HG02623 (cell line): ENCODE measurements around the gene SH2D6.
"Not testable (repeated sequence)": the region's sequence is repeated elsewhere in the genome, so short reads cannot be mapped to it uniquely, and the experiment has no call there.

ENCODE experiments used
- ATAC-seq: cut with Tn5 transposase; IDR thresholded peaks from one replicate; pipeline ENCODE4 v1.9.1; 2021; ENCODE audit warnings: moderate library complexity; ENCODE audit not compliant: unreplicated experiment

The SH2D6 gene

DNA sequence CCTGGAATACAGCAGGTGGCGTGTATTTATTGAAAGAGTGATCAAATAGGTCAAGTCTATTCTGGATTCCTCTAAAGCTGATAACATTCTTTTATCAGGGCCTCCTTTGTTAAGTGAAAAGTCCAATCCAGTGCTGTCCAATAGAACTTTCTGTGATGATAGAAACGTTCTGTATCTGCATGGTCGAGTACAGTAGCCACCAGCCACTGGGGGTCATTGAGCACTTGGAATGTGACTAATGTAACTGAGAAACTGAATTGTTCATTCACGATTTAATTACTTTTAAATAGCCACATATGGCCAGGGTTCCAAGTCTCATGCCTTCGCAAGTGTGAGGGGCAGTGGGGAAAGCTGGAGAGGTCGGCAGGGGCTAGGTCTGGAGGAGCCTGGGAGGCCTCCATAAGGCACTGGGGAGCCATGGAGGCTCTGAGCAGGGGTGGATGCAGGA is 20.5 kb downstream of the SH2D6 start:
- no peak for ATAC-seq

DNA sequence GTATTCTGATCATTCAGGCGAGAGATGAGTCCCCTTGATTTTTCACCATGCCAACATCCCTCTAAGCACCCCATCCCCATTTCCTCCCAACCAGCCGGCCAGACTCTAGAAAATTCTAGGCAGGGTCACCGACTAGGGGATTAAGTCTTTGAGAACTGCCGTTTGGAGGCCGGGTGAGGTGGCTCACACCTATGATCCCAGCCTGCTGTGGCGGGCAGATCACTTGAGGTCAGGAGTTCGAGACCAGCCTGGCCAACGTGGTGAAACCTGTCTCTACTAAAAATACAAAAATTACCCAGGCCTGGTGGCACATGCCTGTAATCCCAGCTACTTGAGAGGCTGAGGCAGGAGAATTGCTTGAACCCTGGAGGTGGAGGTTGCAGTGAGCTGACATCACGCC is 21.1 kb downstream of the SH2D6 start:
- not testable (repeated sequence) for ATAC-seq

DNA sequence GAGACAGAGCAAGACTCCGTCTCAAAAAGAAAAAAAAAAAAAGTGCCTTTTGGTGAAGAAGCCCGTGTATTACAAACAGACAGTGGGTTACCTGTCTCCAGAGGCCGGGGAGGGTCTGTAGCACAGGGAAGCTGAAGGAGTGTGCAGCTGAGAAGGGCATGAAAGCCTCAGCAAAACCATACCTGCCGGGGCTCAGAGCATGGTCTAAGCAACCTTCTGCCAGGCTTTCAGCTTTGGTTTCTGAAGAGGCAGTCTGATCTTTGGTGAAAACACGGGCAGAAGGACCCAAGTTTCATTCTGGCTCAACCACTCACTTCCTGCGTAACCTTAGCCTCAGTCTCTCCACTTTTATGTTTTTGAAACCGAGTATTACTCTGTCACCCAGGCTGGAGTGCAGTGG is 21.5 kb downstream of the SH2D6 start:
- no peak for ATAC-seq

DNA sequence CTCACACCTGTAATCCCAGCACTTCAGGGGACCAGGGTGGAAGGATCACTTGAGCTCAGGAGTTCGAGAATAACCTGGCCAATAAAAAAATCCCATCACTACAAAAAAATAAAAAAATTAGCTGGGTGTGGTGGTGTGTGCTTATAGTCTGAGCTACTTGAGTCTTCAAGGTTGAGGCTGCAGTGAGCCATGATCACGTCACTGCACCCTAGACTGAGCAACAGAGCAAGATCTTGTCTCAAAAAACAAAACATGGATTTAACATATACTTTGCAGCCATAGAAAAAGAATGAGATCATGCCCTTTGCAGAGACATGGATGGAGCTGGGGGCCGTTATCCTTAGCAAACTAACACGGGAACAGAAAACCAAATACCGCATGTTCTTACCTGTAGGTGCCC is 22.2 kb downstream of the SH2D6 start:
- ATAC-seq = no peak

DNA sequence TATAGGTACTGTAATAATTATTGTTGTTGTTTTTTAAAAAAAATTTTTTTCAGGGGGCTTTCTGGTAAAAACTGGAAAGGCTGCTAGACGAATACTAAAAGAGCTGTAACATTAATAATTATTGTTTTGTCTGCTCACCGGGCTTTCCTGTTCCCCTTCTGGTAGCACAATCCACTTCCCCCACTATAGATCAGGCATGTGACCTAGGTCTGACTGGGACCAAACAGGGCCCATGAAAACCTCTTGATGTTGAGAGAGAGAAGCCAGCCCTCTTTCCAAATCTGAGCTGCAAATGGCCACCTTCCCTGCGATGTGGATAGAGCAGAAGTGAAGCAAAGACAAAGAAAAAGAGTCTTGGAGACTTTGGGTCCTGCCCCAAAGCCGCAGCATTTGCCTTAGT is 23.4 kb downstream of the SH2D6 start:
- no peak for ATAC-seq

DNA sequence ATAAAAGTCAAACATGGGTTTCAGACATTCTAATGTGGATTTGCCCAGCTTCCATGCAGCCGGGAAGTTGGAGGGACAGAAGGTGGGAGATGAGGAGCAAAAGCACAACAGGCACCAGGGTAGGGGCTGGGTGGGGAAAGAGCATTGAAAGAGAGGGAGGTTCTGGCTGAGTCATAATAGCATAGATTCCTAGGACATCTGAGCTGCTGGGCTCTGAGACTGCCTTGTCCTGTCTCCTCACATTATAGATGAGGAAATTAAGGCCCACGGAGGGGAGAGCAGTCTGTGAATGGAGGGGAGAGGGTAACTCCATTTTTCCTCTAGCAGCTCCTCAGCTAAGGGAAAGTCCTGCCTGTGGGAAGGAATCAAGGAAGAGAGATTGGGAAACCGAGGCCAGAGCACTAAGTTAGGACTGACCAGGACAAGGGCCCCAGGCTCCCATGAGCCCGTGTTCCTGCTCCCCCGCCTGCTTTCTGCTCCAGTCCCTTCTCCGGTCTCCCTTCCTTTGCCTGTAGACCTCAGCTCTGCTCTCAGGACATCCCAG is 26.2 kb downstream of the SH2D6 start:
- no peak for ATAC-seq

DNA sequence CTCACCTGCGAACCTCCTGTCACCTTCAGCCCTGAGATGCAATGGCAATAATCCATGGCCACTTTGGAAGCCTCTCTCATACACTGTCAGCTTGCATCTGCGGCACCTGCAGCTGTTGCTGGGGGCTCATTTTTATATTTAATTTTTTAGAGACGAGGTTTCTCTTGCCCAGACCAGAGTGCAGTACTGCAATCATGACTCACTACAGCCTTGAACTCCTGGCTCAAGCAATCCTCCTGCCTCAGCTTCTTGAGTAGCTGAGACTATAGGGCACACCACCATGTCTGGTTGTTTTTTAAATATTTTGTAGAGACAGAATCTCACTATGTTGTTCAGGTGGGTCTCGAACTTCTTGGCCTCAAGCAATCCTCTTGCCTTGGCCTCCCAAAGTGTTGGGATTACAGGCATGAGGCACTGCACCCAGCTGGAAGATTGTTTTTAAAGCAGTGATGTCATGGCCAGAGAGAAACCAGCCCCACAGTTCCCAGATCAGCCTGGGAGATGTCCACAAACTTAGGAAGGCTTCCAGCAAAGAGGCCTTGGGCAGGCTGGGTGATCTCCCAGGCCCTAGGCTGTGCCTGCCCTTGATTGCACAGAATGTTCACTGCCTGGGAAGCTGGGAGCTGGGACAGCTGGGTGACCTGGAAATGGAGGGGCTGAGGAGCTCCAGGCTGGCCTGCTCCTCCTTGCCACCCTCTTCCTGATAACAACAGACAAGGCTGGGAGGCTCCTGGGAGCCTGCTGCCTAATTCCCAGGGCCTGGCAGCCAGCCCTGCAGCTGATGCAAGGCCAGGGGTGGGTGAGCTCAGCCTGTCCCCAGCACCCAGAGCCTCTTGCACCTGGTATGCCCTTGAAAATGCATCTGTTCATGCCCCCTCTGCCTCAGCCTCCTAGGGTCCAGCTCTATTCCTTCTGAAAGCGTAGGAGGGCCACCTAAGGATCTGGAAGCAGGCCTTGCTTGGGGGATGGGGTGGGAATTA is 27.1 kb downstream of the SH2D6 start:
- ATAC-seq = no peak

DNA sequence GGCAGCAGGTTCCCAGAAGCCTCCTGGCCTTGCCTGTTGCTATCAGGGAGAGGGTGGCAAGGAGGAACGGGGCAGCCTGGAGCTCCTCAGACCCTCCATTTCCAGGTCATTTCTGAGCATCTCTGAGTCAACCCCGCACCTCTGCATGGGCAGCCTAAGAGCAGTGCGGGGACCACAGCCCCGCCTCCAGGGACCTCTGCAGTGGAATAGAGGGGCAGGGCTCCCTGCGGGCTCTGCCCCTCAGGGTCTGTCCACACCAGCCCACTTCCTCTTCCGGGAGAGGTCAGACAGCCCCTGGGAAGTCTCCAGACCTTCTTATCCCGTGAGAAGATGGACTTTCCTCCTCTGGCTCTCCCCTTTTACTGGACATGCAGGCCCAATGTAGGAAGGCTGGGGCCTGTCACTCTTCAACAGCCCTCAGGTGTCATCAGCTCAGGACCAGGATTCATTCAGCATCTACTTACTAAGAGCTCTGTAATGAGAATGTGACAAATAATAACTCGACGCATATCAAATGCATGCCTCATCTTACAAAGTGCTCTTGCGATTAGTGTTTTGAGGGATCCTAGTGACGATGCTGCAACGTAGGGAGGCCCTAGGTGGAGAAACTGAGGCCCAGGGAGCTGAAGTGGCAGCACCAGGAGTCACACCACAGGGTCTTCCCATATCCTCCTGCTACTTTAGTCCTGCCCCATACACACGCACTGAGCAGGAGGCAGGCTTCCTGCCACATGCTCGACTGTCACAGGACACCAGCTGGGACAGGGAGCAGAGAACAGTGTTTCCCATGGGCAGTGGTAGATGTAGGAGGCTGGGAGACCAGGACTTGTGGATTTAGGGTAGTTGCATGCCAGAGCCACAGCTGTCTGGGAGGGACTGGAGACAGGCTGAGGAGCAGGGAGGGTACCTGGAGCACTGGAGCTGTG is 28.0 kb downstream of the SH2D6 start:
- no peak for ATAC-seq

DNA sequence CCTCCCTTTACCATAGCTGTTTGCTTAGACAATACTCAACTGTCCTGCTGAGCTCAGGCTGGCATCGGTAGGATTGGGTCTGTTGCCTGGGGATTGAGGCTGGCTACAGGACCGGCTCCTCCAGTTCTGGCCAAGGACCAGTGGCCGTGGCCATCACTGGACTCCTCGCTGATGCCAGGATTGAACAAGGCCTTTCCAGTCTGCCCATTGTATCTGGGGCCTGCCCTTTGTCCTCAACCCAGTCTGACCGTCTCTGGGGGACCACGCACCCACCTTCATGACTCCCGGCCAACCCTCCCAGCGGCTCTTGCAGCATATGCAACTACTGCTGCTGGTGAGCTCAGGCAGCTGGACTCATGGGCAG is 28.7 kb downstream of the SH2D6 start:
- ATAC-seq = no peak

DNA sequence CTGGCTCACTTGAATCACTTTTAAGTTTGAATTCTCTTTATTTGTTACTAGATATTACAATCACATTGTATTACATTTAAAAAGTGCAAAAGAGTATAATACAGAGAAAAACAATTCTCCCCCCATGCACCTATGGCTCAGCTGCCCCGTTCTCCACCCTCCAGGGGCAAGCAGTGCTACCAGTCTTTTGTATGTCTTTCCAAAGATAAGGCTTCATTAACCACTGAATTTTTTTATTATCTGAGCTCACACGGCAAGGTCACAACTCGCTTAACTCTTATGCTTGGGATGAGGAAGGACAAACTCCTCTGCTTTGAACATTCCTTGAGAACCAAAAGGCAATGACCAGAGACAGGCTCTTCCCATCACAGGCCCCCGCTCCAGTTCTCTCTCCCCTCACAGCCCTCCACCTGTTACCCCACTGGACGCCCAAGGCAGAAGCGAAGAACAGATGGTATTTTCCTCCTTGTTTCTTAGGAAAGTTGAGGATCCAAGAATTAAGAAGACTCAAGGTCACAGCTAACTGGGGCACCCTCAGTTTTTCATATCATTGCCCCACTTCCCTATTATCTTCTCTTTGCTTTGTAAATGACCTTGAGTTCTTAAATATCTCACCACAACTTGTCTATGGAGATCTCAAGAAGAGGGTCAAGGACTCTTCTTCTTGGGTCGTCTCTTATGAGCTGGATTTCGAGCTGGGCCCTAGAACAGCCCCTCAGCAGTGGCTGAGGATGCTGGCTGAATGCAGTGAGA is 30.1 kb downstream of the SH2D6 start:
- ATAC-seq = no peak

DNA sequence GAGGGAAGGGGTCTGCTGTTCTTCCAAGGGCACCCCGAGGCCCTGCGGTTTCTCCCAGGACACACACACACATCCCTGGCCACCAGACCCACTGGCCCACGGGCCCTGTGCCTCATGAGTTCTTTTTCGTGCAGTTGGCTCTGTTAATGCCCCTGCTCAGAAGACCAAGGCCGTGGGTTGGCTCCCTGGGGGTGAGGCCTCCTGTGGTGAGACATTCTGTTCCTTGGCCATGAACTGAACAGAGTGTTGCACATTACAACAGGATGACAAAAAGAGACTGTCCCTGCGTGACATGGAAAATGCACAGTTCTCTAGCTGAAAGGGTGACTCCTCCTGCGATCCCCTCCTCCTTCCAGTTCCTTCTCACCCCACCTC is 30.7 kb downstream of the SH2D6 start:
- ATAC-seq = no peak

DNA sequence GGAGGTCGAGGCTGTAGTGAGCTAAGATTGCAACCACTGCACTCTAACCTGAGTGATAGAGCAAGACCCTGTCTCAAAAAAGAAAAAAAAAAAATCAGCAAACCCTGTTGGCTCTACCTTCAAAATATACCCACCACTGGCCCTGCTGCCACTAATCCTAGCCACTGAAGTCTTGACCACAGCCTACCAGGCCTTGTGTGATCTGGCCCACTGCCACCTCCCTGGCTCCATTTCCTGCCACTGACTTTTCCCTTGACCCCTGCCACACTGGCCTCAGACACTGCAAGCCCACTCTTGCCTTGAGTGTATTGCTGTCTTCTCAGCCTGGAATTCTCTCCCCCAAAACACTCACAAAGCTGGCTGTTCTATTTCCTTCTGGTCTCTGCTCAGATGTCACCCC is 33.7 kb downstream of the SH2D6 start:
- no peak for ATAC-seq

DNA sequence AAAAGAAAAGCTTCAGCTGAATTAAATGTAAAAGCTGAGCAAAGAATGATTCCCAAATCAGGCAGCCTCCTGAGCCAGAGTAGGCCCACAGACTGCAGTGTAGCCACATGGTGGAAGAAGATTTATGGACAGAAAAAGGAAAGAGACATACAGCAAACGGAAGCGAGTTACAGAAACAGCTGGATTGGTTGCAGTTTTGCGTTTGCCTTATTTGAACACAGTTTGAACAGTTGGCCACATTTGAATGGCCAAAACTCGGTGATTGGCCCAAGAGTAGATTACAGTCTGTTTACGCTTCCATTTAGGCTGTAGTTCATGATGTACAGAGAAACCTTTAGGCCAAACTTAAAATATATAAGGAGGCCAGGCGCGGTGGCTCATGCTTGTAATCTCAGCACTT is 35.1 kb downstream of the SH2D6 start:
- no peak for ATAC-seq

DNA sequence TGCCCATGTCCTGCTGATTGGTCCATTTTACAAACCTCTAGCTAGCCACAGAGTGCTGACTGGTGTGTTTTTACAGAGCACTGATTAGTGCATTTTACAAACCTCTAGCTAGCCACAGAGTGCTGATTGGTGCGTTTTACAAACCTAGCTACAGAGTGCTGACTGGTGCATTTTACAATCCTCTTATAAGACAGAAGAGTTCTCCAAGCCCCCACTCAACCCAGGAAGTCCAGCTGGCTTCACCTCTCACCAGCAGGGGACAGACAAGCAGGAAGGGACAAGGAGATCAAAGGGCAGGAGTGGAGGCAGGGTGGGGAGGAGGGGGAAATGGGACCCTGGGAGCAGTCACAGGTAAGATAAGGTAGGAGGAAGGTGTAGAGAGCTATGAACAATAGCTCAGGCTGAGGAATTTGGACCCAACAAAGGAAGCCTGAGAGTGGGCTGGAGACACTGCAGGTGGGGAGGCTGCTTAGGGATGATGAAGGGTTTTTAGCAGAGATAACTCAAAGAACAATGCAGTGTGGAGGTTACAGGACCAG is 37.1 kb downstream of the SH2D6 start:
- ATAC-seq = no peak

DNA sequence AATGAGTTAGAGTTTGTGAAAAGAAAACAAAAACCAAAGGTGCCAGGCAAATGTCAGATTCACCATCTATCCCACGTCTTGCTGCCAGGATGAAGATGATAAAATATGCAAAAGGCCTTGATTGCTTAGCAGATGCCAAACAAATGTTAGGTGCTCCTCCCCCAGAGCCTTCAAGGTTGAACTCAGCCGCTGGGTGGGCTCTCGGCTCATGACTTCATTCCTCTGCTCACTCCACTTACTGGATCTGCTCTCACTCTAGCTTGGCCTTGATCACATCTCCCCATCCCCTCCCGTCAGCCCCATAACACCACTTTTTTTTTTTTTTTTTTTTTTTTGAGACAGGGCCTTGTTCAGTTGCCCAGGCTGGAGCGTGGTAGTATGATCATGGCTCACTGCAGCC is 38.5 kb downstream of the SH2D6 start:
- no peak for ATAC-seq

DNA sequence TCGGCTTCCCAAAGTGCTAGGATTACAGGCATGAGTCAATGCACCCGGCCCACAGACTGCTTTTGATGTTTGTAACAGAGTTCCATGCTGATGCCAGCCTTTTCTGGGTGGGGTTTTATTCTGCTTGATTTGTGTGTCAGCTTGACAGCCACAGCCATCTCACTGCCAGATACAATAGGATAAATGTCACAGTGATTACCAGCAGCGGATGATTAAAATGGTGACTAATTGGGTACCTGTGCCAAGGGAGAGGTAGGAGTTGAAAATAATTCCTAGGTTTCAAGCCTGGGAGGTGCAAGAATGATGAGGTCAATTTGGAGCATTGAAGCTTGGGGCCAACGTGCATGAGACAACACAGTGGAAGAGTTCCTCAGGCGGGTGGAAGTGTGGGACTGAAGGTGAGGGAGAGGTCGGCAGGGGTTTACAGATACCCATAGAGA is 39.4 kb downstream of the SH2D6 start:
- ATAC-seq = no peak

DNA sequence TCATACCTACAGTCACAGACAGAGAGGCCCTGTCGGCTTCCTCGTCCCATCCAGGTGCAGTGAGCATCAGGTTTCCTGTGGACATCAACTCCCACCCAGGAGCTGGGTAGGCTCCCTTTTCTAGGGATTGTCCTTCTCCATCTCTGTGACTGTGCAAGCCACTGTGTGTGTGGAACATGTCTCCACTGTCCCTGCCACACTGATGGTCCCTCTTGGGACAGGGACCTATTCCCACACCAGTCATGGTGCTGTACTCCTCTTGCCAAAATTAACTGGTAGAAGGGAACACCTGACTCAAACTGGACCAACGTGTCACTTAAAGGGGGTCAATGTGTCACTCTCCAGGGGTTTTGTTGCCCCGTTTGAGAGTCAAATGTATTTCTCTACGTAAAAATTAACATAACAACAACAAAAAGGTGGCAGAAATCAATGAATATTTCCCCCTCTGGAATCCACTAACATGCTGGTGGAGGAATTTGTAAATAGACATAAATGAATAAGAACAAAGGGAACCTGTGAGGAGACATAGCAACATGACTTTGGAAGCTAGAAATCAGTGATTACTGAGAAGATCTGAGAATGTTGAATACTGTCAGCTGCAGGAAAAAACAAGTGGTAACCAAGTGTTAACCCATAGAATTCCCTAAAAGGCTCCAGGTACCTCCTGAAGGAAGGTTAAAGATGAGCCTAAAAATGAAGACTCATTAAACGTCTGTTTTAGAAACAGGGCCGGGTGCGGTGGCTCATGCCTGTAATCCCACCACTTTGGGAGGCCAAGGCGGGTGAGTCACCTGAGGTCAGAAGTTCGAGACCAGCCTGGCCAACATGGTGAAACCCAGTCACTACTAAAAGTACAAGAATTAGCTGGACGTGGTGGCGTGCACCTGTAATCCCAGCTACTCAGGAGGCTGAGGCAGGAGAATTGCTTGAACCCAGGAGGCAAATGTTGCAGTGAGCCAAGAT is 40.4 kb downstream of the SH2D6 start:
- no peak for ATAC-seq

DNA sequence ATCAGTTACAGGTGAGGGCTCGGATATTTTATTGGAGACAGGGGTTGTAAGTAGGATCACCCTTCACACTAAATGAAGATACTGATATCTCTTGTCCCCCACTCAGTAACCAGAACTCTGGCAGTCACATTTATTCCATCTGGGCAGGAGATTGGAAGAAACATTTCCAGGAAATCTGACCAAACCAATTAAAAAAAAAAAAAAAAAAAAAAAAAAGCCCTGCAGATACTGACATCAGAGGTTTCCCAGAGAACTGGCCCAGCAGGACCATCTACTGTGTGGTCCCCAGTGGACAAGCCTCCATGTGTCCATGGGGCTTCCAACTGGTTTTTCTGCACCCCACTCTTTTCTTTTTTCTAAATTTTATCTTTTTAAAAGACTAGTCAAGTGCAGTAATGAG is 41.3 kb downstream of the SH2D6 start:
- ATAC-seq = no peak

DNA sequence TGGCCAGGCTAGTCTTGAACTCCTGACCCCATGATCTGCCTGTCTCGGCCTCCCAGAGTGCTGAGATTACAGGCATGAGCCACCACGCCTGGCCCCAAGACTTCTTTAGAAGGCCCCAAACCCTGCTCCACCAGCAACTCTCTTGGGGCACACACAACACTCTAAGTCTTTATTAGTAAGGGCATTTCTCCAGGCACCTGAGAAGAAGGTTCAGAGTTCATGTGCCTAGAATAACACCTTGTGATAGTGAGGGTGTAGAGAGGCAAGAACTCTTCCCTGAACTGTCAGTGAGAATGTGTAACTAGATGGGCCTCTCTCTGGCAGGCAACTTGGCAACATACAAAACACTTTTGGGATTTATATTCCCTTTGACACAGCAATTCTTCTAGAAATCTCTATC is 43.8 kb downstream of the SH2D6 start:
- ATAC-seq = no peak
